Esophagus muscularis mucosa (tissue), 3 donors: Measurements from ENCODE around the gene MAP2.

Experiments used
- CTCF ChIP-seq, 3 experiments: fragments of 200-600 bp in 2 of 3; fragments of 450-650 bp in 1 of 3; sonication (generic) in 2 of 3; IDR thresholded peaks; one replicate each; pipeline ENCODE4 v1.5.1; 2017 to 2019; ENCODE audit warnings: antibody characterized with exemption in 3 of 3, mild to moderate bottlenecking in 2 of 3, moderate library complexity in 1 of 3
- POLR2A ChIP-seq: fragments of 450-650 bp; IDR thresholded peaks from one replicate; pipeline ENCODE4 v1.6.1; 2017; ENCODE audit warnings: antibody characterized with exemption, moderate library complexity, mild to moderate bottlenecking, low read depth

GRCh38 chr2:209523867-209524266 lies 100.0 kb downstream of the MAP2 start:
- no peak for TF ChIP-seq CTCF (IDR thresholded peaks at IDR 0.05)
- no peak for TF ChIP-seq POLR2A
